Caco-2 (cell line): ENCODE data around the gene AAK1. TPM values are rescaled to one million over a fixed set of nuclear protein-coding genes. Genes with fewer than 3 reads are reported as not detected.

Experiments used
- BruUV-seq: library from RNA; stranded (reverse); fragments of 400-500 nt; replicated peaks from 2 replicates; lab custom pipeline; 2021; lab: Mats Ljungman, UMichigan
- CTCF ChIA-PET: fragments of 300-600 bp; sonication (Branson Sonifier 250); formaldehyde crosslinking; loops from one replicate; lab custom pipeline; 2022; ENCODE audit warnings: antibody characterized with exemption; lab: Charles Lee
- POLR2A ChIA-PET: fragments of 300-600 bp; sonication (Branson Sonifier 250); formaldehyde crosslinking; loops from one replicate; lab custom pipeline; 2022; ENCODE audit warnings: antibody characterized with exemption; lab: Charles Lee
- DNase-seq, 2 experiments: peaks; one replicate each; pipeline versions ENCODE4 v3.0.0 to v3.0.0-alpha.2; 2020 to 2022
- H3K27me3 ChIP-seq: replicated peaks from 2 replicates; pipeline ENCODE4 v1.6.0; 2011; ENCODE audit warnings: low read length; ENCODE audit not compliant: control insufficient read depth, insufficient read depth
- H3K36me3 ChIP-seq: 2 replicates; pipeline ENCODE4 v1.5.1; 2011; ENCODE audit warnings: low read length; ENCODE audit not compliant: control insufficient read depth, insufficient read depth
- H3K4me1 ChIP-seq: fragments of 250-450 bp; sonication (Bioruptor Pico); 2 replicates; pipeline ENCODE4 v1.5.1; 2020; ENCODE audit warnings: mild to moderate bottlenecking
- H3K4me3 ChIP-seq: 2 replicates; pipeline ENCODE4 v1.5.1; 2011; ENCODE audit warnings: low read depth, mild to moderate bottlenecking, control low read depth, low read length
- H3K9me3 ChIP-seq: fragments of 250-450 bp; sonication (Bioruptor Pico); 2 replicates; pipeline ENCODE4 v1.5.1; 2020; ENCODE audit warnings: mild to moderate bottlenecking, moderate library complexity
- H3K27ac Mint-ChIP-seq: one replicate; pipeline ENCODE4 v1.8.0; 2022; ENCODE audit warnings: mixed read lengths; ENCODE audit not compliant: unreplicated experiment
- H3K27me3 Mint-ChIP-seq: one replicate; pipeline ENCODE4 v1.8.0; 2022; ENCODE audit warnings: mixed read lengths; ENCODE audit not compliant: insufficient read depth, unreplicated experiment
- H3K36me3 Mint-ChIP-seq: one replicate; pipeline ENCODE4 v1.8.0; 2022; ENCODE audit warnings: mild to moderate bottlenecking, mixed read lengths; ENCODE audit not compliant: insufficient read depth, unreplicated experiment
- H3K4me1 Mint-ChIP-seq: one replicate; pipeline ENCODE4 v1.8.0; 2022; ENCODE audit warnings: low read depth, mixed read lengths; ENCODE audit not compliant: unreplicated experiment
- H3K4me3 Mint-ChIP-seq: one replicate; pipeline ENCODE4 v1.8.0; 2022; ENCODE audit warnings: mild to moderate bottlenecking, moderate library complexity, mixed read lengths; ENCODE audit not compliant: unreplicated experiment
- H3K9me3 Mint-ChIP-seq: one replicate; pipeline ENCODE4 v1.8.0; 2022; ENCODE audit warnings: mixed read lengths; ENCODE audit not compliant: unreplicated experiment
- intact Hi-C: fragments of 100-400 bp; cut with micrococcal nuclease; formaldehyde crosslinking; loops from one replicate; pipeline ENCODE4 v1.10.0; 2022; ENCODE audit not compliant: unreplicated experiment
- total RNA-seq: library from RNA; stranded (reverse); gene quantifications from 2 replicates; pipeline ENCODE4 v1.2.3, GENCODE V29; 2022
- TF ChIP-seq, protein P1 (sequence below), 2 experiments: fragments of 200-600 bp in 1 of 2; IDR thresholded peaks; 1 replicate in 1 of 2; 2 replicates in 1 of 2; pipeline versions ENCODE4 v1.5.1 to v1.8.0; 2011 to 2022; ENCODE audit warnings: antibody characterized with exemption in 1 of 2, control low read depth in 1 of 2, inconsistent platforms in 1 of 2, low read depth in 1 of 2, low read length in 1 of 2, mild to moderate bottlenecking in 1 of 2, moderate library complexity in 1 of 2; ENCODE audit not compliant: insufficient read depth in 1 of 2, severe bottlenecking in 1 of 2, unreplicated experiment in 1 of 2

AAK1 gene
- total RNA-seq, 1 experiment from 2014 or later, result 39.7 TPM

- H3K9me3 ChIP-seq, result no peaks in the 10 kb centered on the region
- ChIA-PET CTCF (no interaction called here), POLR2A (no interaction called here)
- DNase-seq, result no peak
- no peak overlapping the region for H3K27ac Mint-ChIP-seq
- H3K36me3 Mint-ChIP-seq, result peaks cover 52% of the 10 kb centered on the region
- H3K27me3 Mint-ChIP-seq, result no peaks in the 10 kb centered on the region
- intact Hi-C loops, result no loop called here
- H3K4me1 ChIP-seq, result 0 out of 2 replicates have a peak, but pooled peaks cover 4% of the 10 kb centered on the region
- peaks cover 16% of the 10 kb centered on the region for H3K4me1 Mint-ChIP-seq
- H3K27me3 ChIP-seq, result no peaks in the 10 kb centered on the region
- H3K9me3 Mint-ChIP-seq, result no peaks in the 10 kb centered on the region
- H3K36me3 ChIP-seq, result no peaks in the 10 kb centered on the region
- BruUV-seq, result no TSS peak
- TF ChIP-seq, protein P1, sequence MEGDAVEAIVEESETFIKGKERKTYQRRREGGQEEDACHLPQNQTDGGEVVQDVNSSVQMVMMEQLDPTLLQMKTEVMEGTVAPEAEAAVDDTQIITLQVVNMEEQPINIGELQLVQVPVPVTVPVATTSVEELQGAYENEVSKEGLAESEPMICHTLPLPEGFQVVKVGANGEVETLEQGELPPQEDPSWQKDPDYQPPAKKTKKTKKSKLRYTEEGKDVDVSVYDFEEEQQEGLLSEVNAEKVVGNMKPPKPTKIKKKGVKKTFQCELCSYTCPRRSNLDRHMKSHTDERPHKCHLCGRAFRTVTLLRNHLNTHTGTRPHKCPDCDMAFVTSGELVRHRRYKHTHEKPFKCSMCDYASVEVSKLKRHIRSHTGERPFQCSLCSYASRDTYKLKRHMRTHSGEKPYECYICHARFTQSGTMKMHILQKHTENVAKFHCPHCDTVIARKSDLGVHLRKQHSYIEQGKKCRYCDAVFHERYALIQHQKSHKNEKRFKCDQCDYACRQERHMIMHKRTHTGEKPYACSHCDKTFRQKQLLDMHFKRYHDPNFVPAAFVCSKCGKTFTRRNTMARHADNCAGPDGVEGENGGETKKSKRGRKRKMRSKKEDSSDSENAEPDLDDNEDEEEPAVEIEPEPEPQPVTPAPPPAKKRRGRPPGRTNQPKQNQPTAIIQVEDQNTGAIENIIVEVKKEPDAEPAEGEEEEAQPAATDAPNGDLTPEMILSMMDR (IDR thresholded peaks at IDR 0.05; ENCODE audit: insufficient read depth in 1 of 2, low read depth in 1 of 2, low read length in 1 of 2, severe bottlenecking in 1 of 2, unreplicated experiment in 1 of 2), result no peak
- H3K4me3 Mint-ChIP-seq, result no peak overlapping the region
- H3K4me3 ChIP-seq, result no peak overlapping the region
These were observed 137.8 kb downstream of the AAK1 start for GRCh38 chr2:69505710-69506109.

GRCh38 chr2:69501301-69501700 lies 142.2 kb downstream of the AAK1 start:
- intact Hi-C loops, result no loop called here
- ChIA-PET CTCF (no interaction called here), POLR2A (interaction anchor here (0.7 kb wide), 1 partner anchor 144 kb away, joined by 4 read pairs; no protein-coding TSS in a partner anchor)
- Mint-ChIP-seq H3K27me3 (no peaks in the 10 kb centered on the region), H3K4me3 (no peak overlapping the region), H3K36me3 (peaks cover 30% of the 10 kb centered on the region), H3K9me3 (no peaks in the 10 kb centered on the region), H3K4me1 (peaks cover 14% of the 10 kb centered on the region), H3K27ac (no peak overlapping the region)
- Histone ChIP-seq H3K4me1 (0 out of 2 replicates have a peak, but pooled peaks cover 4% of the 10 kb centered on the region), H3K27me3 (no peaks in the 10 kb centered on the region), H3K36me3 (no peaks in the 10 kb centered on the region), H3K9me3 (no peaks in the 10 kb centered on the region), H3K4me3 (no peak overlapping the region)
- DNase-seq, result no peak
- no TSS peak for BruUV-seq
- TF ChIP-seq, protein P1 (IDR thresholded peaks at IDR 0.05; ENCODE audit: insufficient read depth in 1 of 2, low read depth in 1 of 2, low read length in 1 of 2, severe bottlenecking in 1 of 2, unreplicated experiment in 1 of 2), result no peak

DNA sequence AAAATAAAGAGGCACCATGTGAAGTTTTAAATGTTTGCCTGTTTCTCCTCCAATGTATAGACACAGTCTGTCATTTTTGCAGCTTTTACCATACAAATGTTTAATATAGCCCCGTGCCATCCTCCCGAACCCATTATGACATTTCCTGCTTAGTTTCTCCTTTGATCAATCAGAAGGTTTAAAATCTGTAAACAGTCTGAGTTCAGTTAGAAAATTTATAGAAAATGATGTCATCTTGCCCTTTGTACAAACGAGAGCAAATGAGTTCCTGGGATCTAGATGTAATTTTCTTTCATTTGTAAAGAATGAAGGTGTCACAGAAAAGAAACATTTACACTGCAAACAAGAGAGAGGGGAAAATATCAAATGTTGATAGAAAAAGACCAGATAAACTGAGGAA lies 143.6 kb downstream of the AAK1 start:
- H3K4me1 ChIP-seq, result 0 out of 2 replicates have a peak, but pooled peaks cover 4% of the 10 kb centered on the region

More for the DNA sequence above, 143.6 kb downstream of the AAK1 start:
- H3K4me3 Mint-ChIP-seq, result no peak overlapping the region
- DNase-seq, result no peak
- intact Hi-C loops, result no loop called here
- peaks cover 23% of the 10 kb centered on the region for H3K36me3 Mint-ChIP-seq
- no peaks in the 10 kb centered on the region for H3K9me3 Mint-ChIP-seq
- CTCF ChIA-PET, result no interaction called here
- Histone ChIP-seq H3K9me3 (no peaks in the 10 kb centered on the region), H3K4me3 (no peak overlapping the region), H3K36me3 (no peaks in the 10 kb centered on the region), H3K27me3 (no peaks in the 10 kb centered on the region)
- no peak overlapping the region for H3K27ac Mint-ChIP-seq
- TF ChIP-seq, protein P1 (IDR thresholded peaks at IDR 0.05; ENCODE audit: insufficient read depth in 1 of 2, low read depth in 1 of 2, low read length in 1 of 2, severe bottlenecking in 1 of 2, unreplicated experiment in 1 of 2), result no peak
- H3K4me1 Mint-ChIP-seq, result peaks cover 14% of the 10 kb centered on the region
- no peaks in the 10 kb centered on the region for H3K27me3 Mint-ChIP-seq
- POLR2A ChIA-PET, result no interaction called here
- BruUV-seq, result no TSS peak
